ENCODE data around the gene CMPK1. TPM values are rescaled to one million over a fixed set of nuclear protein-coding genes. Genes with fewer than 3 reads are reported as not detected.
A peak's percentile ranks its signal among the peaks of the same experiment; 100 is the strongest.

CMPK1 gene
- total and polyA plus RNA-seq, 4 donors, result 65.5 to 96.2 (median 79.6) TPM

- Histone ChIP-seq H3K27ac (ENCODE audit: low read depth, low read length) (no peak overlapping the region), H3K4me1 (ENCODE audit: control insufficient read depth, insufficient read depth, low read length) (peaks cover 4% of the 10 kb centered on the region), H3K36me3 (ENCODE audit: control insufficient read depth, insufficient read depth, low read length) (no peaks in the 10 kb centered on the region), H3K27me3 (ENCODE audit: control insufficient read depth, insufficient read depth, low read length) (no peaks in the 10 kb centered on the region), H3K9me3 (ENCODE audit: control insufficient read depth, insufficient read depth, low read length) (no peaks in the 10 kb centered on the region), H3K4me3 (ENCODE audit: low read depth, low read length) (no peak overlapping the region)
- WGBS (ENCODE audit: insufficient coverage), result 100% methylated on average over 1 of the region's 5 CpGs
- DNase-seq (ENCODE audit: low read depth in 4 of 6, low spot score in 6 of 6), result no peak
Observed at GRCh38 chr1:47386268-47386667, 52.7 kb downstream of the CMPK1 start.

- H3K4me1 ChIP-seq (ENCODE audit: control insufficient read depth, insufficient read depth, low read length), result peaks cover 4% of the 10 kb centered on the region
- no peaks in the 10 kb centered on the region for H3K9me3 ChIP-seq (ENCODE audit: control insufficient read depth, insufficient read depth, low read length)
- WGBS (ENCODE audit: insufficient coverage), result 31% methylated on average over 6 of the region's 10 CpGs
- no peak overlapping the region for H3K4me3 ChIP-seq (ENCODE audit: low read depth, low read length)
- peak in 1 of 6 donors; percentile 23 for DNase-seq (ENCODE audit: low read depth in 4 of 6, low spot score in 6 of 6)
- H3K27me3 ChIP-seq (ENCODE audit: control insufficient read depth, insufficient read depth, low read length), result no peaks in the 10 kb centered on the region
- no peaks in the 10 kb centered on the region for H3K36me3 ChIP-seq (ENCODE audit: control insufficient read depth, insufficient read depth, low read length)
- H3K27ac ChIP-seq (ENCODE audit: low read depth, low read length), result no peak overlapping the region
Observed at GRCh38 chr1:47388030-47388890, 54.7 kb downstream of the CMPK1 start.

- Histone ChIP-seq H3K9me3 (ENCODE audit: control insufficient read depth, insufficient read depth, low read length) (no peaks in the 10 kb centered on the region), H3K4me3 (ENCODE audit: low read depth, low read length) (no peak overlapping the region), H3K27me3 (ENCODE audit: control insufficient read depth, insufficient read depth, low read length) (no peaks in the 10 kb centered on the region), H3K36me3 (ENCODE audit: control insufficient read depth, insufficient read depth, low read length) (no peaks in the 10 kb centered on the region), H3K27ac (ENCODE audit: low read depth, low read length) (no peak overlapping the region), H3K4me1 (ENCODE audit: control insufficient read depth, insufficient read depth, low read length) (peaks cover 4% of the 10 kb centered on the region)
- peak in 5 of 6 donors; percentile 29 to 86 (median 43) for DNase-seq (ENCODE audit: low read depth in 4 of 6, low spot score in 6 of 6)
- 30% methylated on average over 3 of the region's 3 CpGs for WGBS (ENCODE audit: insufficient coverage)
Observed at GRCh38 chr1:47388891-47389238, 55.3 kb downstream of the CMPK1 start.

GRCh38 chr1:47389731-47390130 lies 56.1 kb downstream of the CMPK1 start:
- H3K27ac ChIP-seq (ENCODE audit: low read depth, low read length), result no peak overlapping the region
- peaks cover 4% of the 10 kb centered on the region for H3K4me1 ChIP-seq (ENCODE audit: control insufficient read depth, insufficient read depth, low read length)
- DNase-seq (ENCODE audit: low read depth in 4 of 6, low spot score in 6 of 6), result no peak
- no peaks in the 10 kb centered on the region for H3K9me3 ChIP-seq (ENCODE audit: control insufficient read depth, insufficient read depth, low read length)
- WGBS (ENCODE audit: insufficient coverage), result no CpG with 5 or more reads among the region's 2 CpGs
- H3K36me3 ChIP-seq (ENCODE audit: control insufficient read depth, insufficient read depth, low read length), result no peaks in the 10 kb centered on the region
- H3K4me3 ChIP-seq (ENCODE audit: low read depth, low read length), result no peak overlapping the region
- no peaks in the 10 kb centered on the region for H3K27me3 ChIP-seq (ENCODE audit: control insufficient read depth, insufficient read depth, low read length)

GRCh38 chr1:47390843-47391242 lies 57.3 kb downstream of the CMPK1 start:
- H3K4me1 ChIP-seq (ENCODE audit: control insufficient read depth, insufficient read depth, low read length), result peaks cover 4% of the 10 kb centered on the region
- no peaks in the 10 kb centered on the region for H3K9me3 ChIP-seq (ENCODE audit: control insufficient read depth, insufficient read depth, low read length)
- 50% methylated on average over 2 of the region's 2 CpGs for WGBS (ENCODE audit: insufficient coverage)
- DNase-seq (ENCODE audit: low read depth in 4 of 6, low spot score in 6 of 6), result no peak
- no peak overlapping the region for H3K4me3 ChIP-seq (ENCODE audit: low read depth, low read length)
- no peaks in the 10 kb centered on the region for H3K27me3 ChIP-seq (ENCODE audit: control insufficient read depth, insufficient read depth, low read length)
- no peaks in the 10 kb centered on the region for H3K36me3 ChIP-seq (ENCODE audit: control insufficient read depth, insufficient read depth, low read length)
- H3K27ac ChIP-seq (ENCODE audit: low read depth, low read length), result no peak overlapping the region

GRCh38 chr1:47393141-47393540 lies 59.6 kb downstream of the CMPK1 start:
- H3K4me1 ChIP-seq (ENCODE audit: control insufficient read depth, insufficient read depth, low read length), result peaks cover 4% of the 10 kb centered on the region
- no peak overlapping the region for H3K27ac ChIP-seq (ENCODE audit: low read depth, low read length)
- no peaks in the 10 kb centered on the region for H3K9me3 ChIP-seq (ENCODE audit: control insufficient read depth, insufficient read depth, low read length)
- H3K27me3 ChIP-seq (ENCODE audit: control insufficient read depth, insufficient read depth, low read length), result no peaks in the 10 kb centered on the region
- H3K36me3 ChIP-seq (ENCODE audit: control insufficient read depth, insufficient read depth, low read length), result no peaks in the 10 kb centered on the region
- H3K4me3 ChIP-seq (ENCODE audit: low read depth, low read length), result no peak overlapping the region
- DNase-seq (ENCODE audit: low read depth in 4 of 6, low spot score in 6 of 6), result no peak
- WGBS (ENCODE audit: insufficient coverage), result 80% methylated on average over 4 of the region's 5 CpGs

- no peak for DNase-seq (ENCODE audit: low read depth in 4 of 6, low spot score in 6 of 6)
- Histone ChIP-seq H3K9me3 (ENCODE audit: control insufficient read depth, insufficient read depth, low read length) (no peaks in the 10 kb centered on the region), H3K27ac (ENCODE audit: low read depth, low read length) (no peak overlapping the region), H3K4me3 (ENCODE audit: low read depth, low read length) (no peak overlapping the region), H3K36me3 (ENCODE audit: control insufficient read depth, insufficient read depth, low read length) (no peaks in the 10 kb centered on the region), H3K27me3 (ENCODE audit: control insufficient read depth, insufficient read depth, low read length) (no peaks in the 10 kb centered on the region), H3K4me1 (ENCODE audit: control insufficient read depth, insufficient read depth, low read length) (no peaks in the 10 kb centered on the region)
- no CpG with 5 or more reads among the region's 3 CpGs for WGBS (ENCODE audit: insufficient coverage)
Observed at GRCh38 chr1:47395433-47395832, 61.8 kb downstream of the CMPK1 start.

GRCh38 chr1:47396671-47397196 lies 63.1 kb downstream of the CMPK1 start:
- Histone ChIP-seq H3K9me3 (ENCODE audit: control insufficient read depth, insufficient read depth, low read length) (no peaks in the 10 kb centered on the region), H3K36me3 (ENCODE audit: control insufficient read depth, insufficient read depth, low read length) (no peaks in the 10 kb centered on the region), H3K27ac (ENCODE audit: low read depth, low read length) (no peak overlapping the region), H3K4me1 (ENCODE audit: control insufficient read depth, insufficient read depth, low read length) (no peaks in the 10 kb centered on the region), H3K27me3 (ENCODE audit: control insufficient read depth, insufficient read depth, low read length) (peaks cover 3% of the 10 kb centered on the region), H3K4me3 (ENCODE audit: low read depth, low read length) (no peak overlapping the region)
- DNase-seq (ENCODE audit: low read depth in 4 of 6, low spot score in 6 of 6), result no peak
- WGBS (ENCODE audit: insufficient coverage), result 85% methylated on average over 5 of the region's 6 CpGs

GRCh38 chr1:47399138-47399845 lies 65.7 kb downstream of the CMPK1 start:
- no peaks in the 10 kb centered on the region for H3K4me1 ChIP-seq (ENCODE audit: control insufficient read depth, insufficient read depth, low read length)
- H3K36me3 ChIP-seq (ENCODE audit: control insufficient read depth, insufficient read depth, low read length), result no peaks in the 10 kb centered on the region
- no peak for DNase-seq (ENCODE audit: low read depth in 4 of 6, low spot score in 6 of 6)
- H3K9me3 ChIP-seq (ENCODE audit: control insufficient read depth, insufficient read depth, low read length), result no peaks in the 10 kb centered on the region
- H3K27ac ChIP-seq (ENCODE audit: low read depth, low read length), result no peak overlapping the region
- WGBS (ENCODE audit: insufficient coverage), result 100% methylated on average over 1 of the region's 4 CpGs
- H3K4me3 ChIP-seq (ENCODE audit: low read depth, low read length), result no peak overlapping the region
- H3K27me3 ChIP-seq (ENCODE audit: control insufficient read depth, insufficient read depth, low read length), result peaks cover 3% of the 10 kb centered on the region

- Histone ChIP-seq H3K27ac (ENCODE audit: low read depth, low read length) (no peak overlapping the region), H3K36me3 (ENCODE audit: control insufficient read depth, insufficient read depth, low read length) (no peaks in the 10 kb centered on the region), H3K9me3 (ENCODE audit: control insufficient read depth, insufficient read depth, low read length) (no peaks in the 10 kb centered on the region), H3K4me1 (ENCODE audit: control insufficient read depth, insufficient read depth, low read length) (no peaks in the 10 kb centered on the region), H3K27me3 (ENCODE audit: control insufficient read depth, insufficient read depth, low read length) (peaks cover 3% of the 10 kb centered on the region), H3K4me3 (ENCODE audit: low read depth, low read length) (no peak overlapping the region)
- peak in 1 of 6 donors; percentile 68 for DNase-seq (ENCODE audit: low read depth in 4 of 6, low spot score in 6 of 6)
- 64% methylated on average over 4 of the region's 4 CpGs for WGBS (ENCODE audit: insufficient coverage)
Observed at GRCh38 chr1:47399846-47400155, 66.2 kb downstream of the CMPK1 start.
